Neural cell (in vitro differentiated cells): ENCODE data around the gene TNKS1BP1.

Source experiments
- EP300 ChIP-seq: fragments of 450-650 bp; conservative IDR thresholded peaks from 2 replicates; pipeline ENCODE4 v1.6.1; 2014; ENCODE audit warnings: antibody characterized with exemption, mild to moderate bottlenecking, moderate library complexity; ENCODE audit not compliant: poor library complexity, severe bottlenecking
- EZH2 ChIP-seq: fragments of 200-600, 300-800 bp; shearing (Covaris generic), sonication (generic); IDR thresholded peaks from 2 replicates; pipeline ENCODE4 v1.6.1; 2014; ENCODE audit warnings: antibody characterized with exemption, low read length, borderline replicate concordance, mild to moderate bottlenecking; ENCODE audit not compliant: insufficient read depth, poor library complexity, severe bottlenecking
- POLR2AphosphoS5 ChIP-seq: IDR thresholded peaks from 2 replicates; pipeline ENCODE4 v1.6.1; 2012
- RAD21 ChIP-seq: fragments of 450-650 bp; conservative IDR thresholded peaks from 2 replicates; pipeline ENCODE4 v1.6.1; 2014; ENCODE audit warnings: antibody characterized with exemption, mild to moderate bottlenecking, moderate library complexity
- TAF1 ChIP-seq: IDR thresholded peaks from 2 replicates; pipeline ENCODE4 v1.6.1; 2012; ENCODE audit warnings: low read depth
- TF ChIP-seq, protein P1 (sequence below): fragments of 450-650 bp; IDR thresholded peaks from 2 replicates; pipeline ENCODE4 v1.5.1; 2014; ENCODE audit warnings: antibody characterized with exemption, mild to moderate bottlenecking, moderate library complexity; ENCODE audit not compliant: poor library complexity, severe bottlenecking

- TF ChIP-seq, protein P1, sequence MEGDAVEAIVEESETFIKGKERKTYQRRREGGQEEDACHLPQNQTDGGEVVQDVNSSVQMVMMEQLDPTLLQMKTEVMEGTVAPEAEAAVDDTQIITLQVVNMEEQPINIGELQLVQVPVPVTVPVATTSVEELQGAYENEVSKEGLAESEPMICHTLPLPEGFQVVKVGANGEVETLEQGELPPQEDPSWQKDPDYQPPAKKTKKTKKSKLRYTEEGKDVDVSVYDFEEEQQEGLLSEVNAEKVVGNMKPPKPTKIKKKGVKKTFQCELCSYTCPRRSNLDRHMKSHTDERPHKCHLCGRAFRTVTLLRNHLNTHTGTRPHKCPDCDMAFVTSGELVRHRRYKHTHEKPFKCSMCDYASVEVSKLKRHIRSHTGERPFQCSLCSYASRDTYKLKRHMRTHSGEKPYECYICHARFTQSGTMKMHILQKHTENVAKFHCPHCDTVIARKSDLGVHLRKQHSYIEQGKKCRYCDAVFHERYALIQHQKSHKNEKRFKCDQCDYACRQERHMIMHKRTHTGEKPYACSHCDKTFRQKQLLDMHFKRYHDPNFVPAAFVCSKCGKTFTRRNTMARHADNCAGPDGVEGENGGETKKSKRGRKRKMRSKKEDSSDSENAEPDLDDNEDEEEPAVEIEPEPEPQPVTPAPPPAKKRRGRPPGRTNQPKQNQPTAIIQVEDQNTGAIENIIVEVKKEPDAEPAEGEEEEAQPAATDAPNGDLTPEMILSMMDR, result no peak
- TF ChIP-seq EZH2 (no peak), POLR2AphosphoS5 (no peak), TAF1 (no peak), RAD21 (no peak), EP300 (no peak)
Measured at GRCh38 chr11:57354699-57355098, 29.9 kb upstream of the TNKS1BP1 start.
